ENCODE results near the gene AQP9.

Gene AQP9

DNA sequence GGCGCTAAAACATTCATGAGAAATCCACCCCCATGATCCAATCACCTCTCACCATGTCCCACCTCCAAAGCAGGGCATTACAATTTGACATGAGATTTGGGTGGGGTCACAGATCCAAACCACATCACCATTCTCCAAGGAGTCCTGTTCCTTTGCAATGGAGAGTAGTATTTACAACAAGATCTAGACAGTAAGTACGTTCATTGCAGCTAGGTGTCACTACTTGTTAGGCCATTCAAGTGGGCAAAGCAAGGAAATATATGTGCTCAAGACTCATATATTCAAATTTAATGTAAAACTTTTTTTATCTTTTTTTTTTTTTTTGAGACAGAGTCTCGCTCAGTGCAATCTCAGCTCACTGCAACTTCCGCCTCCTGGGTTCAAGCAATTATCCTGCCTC lies 79.3 kb downstream of the AQP9 start:
- Histone ChIP-seq H2BK5ac (ENCODE audit: low read length) (no peak overlapping the region), H2AFZ (ENCODE audit: low read length) (no peak overlapping the region), H3K4me2 (ENCODE audit: insufficient read depth, low read length, poor library complexity, severe bottlenecking) (no peak overlapping the region), H2BK15ac (ENCODE audit: low read length) (no peak overlapping the region), H3K23ac (ENCODE audit: low read depth, low read length, poor library complexity) (no peak overlapping the region), H3K9ac (ENCODE audit: low read depth, low read length, poor library complexity) (no peak overlapping the region), H2AK5ac (ENCODE audit: low read depth, low read length) (no peak overlapping the region), H3K14ac (ENCODE audit: low read length) (no peak overlapping the region), H3K4me3 (ENCODE audit: low read length in 2 of 2) (no peak overlapping the region), H2BK120ac (ENCODE audit: low read depth, low read length) (no peak overlapping the region), H3K27me3 (ENCODE audit: control insufficient read depth in 3 of 3, insufficient read depth in 3 of 3, low read depth in 1 of 3, low read length in 3 of 3) (no peaks in the 10 kb centered on the region), H4K8ac (ENCODE audit: low read depth, low read length) (no peak overlapping the region), H3K4ac (ENCODE audit: low read length) (no peak overlapping the region), H3K27ac (replicated peaks; ENCODE audit: low read length) (no peak overlapping the region), H3K79me1 (ENCODE audit: low read depth, low read length) (no peaks in the 10 kb centered on the region), H3K4me1 (ENCODE audit: control insufficient read depth in 2 of 2, insufficient read depth in 1 of 2, low read depth in 1 of 2, low read length in 2 of 2) (peaks cover 0 to 1% of the 10 kb centered on the region in 2 donors), H2BK12ac (ENCODE audit: low read length) (no peak overlapping the region), H3K9me3 (replicated peaks in 1 of 2; ENCODE audit: control insufficient read depth in 2 of 2, insufficient read depth in 1 of 2, low read depth in 1 of 2, low read length in 2 of 2) (no peaks in the 10 kb centered on the region), H4K91ac (ENCODE audit: low read depth, low read length, poor library complexity) (no peak overlapping the region), H3K36me3 (replicated peaks in 1 of 2; ENCODE audit: control insufficient read depth in 2 of 2, insufficient read depth in 2 of 2, low read length in 2 of 2) (no peaks in the 10 kb centered on the region), H3K18ac (ENCODE audit: low read length) (no peak overlapping the region)
- DNase-seq (ENCODE audit: low spot score), result no peak
- WGBS, 2 donors (ENCODE audit: extremely low coverage in 2 of 2, insufficient read length in 2 of 2, insufficient replicate concordance in 1 of 2), result no CpG with 5 or more reads among the region's 4 CpGs

DNA sequence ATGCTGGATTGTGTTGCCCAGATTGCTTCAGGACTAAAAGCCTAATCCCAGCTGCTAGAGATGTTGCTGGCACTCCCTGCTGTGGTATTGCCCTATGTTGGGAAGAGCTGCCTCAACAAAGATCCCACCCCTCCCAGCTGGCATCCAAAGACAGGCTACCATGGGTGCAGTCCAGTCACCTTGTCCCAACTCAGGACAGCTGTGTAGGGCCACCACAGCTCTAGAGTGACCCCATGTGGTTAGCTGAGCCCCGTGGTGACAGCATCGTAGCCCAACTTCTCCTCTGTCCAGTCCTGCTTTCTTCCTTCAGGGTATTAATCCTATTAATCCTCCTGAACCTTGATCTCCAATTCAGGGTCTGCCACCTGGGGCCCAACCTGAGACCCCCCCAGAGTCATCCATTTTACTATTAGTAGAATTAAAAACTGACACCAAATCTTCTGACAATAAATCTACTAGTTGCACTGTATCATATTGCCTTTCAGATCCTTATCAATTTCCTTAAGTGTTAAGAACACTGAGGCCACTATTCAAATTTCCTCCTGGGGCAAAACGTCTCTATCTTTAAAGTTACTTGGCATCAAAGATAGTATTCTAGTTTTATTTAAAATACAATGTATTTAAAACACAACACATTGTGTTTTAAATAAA lies 83.5 kb downstream of the AQP9 start:
- H3K23ac ChIP-seq (ENCODE audit: low read depth, low read length, poor library complexity), result peak overlapping the region; percentile 43
- H2AFZ ChIP-seq (ENCODE audit: low read length), result no peak overlapping the region
- no peaks in the 10 kb centered on the region for H3K79me1 ChIP-seq (ENCODE audit: low read depth, low read length)
- no peak overlapping the region for H4K91ac ChIP-seq (ENCODE audit: low read depth, low read length, poor library complexity)
- H3K9ac ChIP-seq (ENCODE audit: low read depth, low read length, poor library complexity), result no peak overlapping the region
- H3K27ac ChIP-seq (replicated peaks; ENCODE audit: low read length), result no peak overlapping the region
- no peak overlapping the region for H2BK120ac ChIP-seq (ENCODE audit: low read depth, low read length)
- no peaks in the 10 kb centered on the region for H3K27me3 ChIP-seq (ENCODE audit: control insufficient read depth in 3 of 3, insufficient read depth in 3 of 3, low read depth in 1 of 3, low read length in 3 of 3)
- H4K8ac ChIP-seq (ENCODE audit: low read depth, low read length), result no peak overlapping the region
- no CpG with 5 or more reads among the region's 3 CpGs for WGBS, 2 donors (ENCODE audit: extremely low coverage in 2 of 2, insufficient read length in 2 of 2, insufficient replicate concordance in 1 of 2)
- DNase-seq (ENCODE audit: low spot score), result no peak
- H3K4me3 ChIP-seq (ENCODE audit: low read length in 2 of 2), result no peak overlapping the region
- H2BK15ac ChIP-seq (ENCODE audit: low read length), result no peak overlapping the region
- H3K36me3 ChIP-seq (replicated peaks in 1 of 2; ENCODE audit: control insufficient read depth in 2 of 2, insufficient read depth in 2 of 2, low read length in 2 of 2), result no peaks in the 10 kb centered on the region
- H3K4ac ChIP-seq (ENCODE audit: low read length), result no peak overlapping the region
- H2BK12ac ChIP-seq (ENCODE audit: low read length), result peak overlapping the region; percentile 16
- no peaks in the 10 kb centered on the region for H3K4me1 ChIP-seq (ENCODE audit: control insufficient read depth in 2 of 2, insufficient read depth in 1 of 2, low read depth in 1 of 2, low read length in 2 of 2)
- peak overlapping the region; percentile 57 for H3K18ac ChIP-seq (ENCODE audit: low read length)
- H3K4me2 ChIP-seq (ENCODE audit: insufficient read depth, low read length, poor library complexity, severe bottlenecking), result no peak overlapping the region
- no peak overlapping the region for H2BK5ac ChIP-seq (ENCODE audit: low read length)
- no peak overlapping the region for H2AK5ac ChIP-seq (ENCODE audit: low read depth, low read length)
- H3K9me3 ChIP-seq (replicated peaks in 1 of 2; ENCODE audit: control insufficient read depth in 2 of 2, insufficient read depth in 1 of 2, low read depth in 1 of 2, low read length in 2 of 2), result no peaks in the 10 kb centered on the region
- H3K14ac ChIP-seq (ENCODE audit: low read length), result no peak overlapping the region

DNA sequence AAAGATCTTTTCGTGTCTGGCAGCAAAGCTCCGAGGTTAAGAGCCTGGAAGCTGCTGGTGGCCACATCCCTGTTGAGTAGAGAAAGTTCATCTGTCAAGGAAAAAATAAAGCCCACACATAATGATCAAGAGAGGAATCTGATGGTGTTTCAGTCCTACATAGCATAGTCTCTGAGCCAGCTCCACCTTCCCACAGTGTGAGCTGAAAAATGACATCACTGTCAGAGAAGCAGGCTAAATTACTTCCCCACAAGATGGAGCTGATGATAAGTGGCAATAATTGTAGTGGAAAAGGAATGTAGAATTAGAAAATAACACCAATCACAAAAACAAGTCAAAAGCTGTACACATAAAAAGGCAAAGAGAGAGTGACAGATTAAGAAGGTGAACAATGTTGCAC lies 84.5 kb downstream of the AQP9 start:
- H3K79me1 ChIP-seq (ENCODE audit: low read depth, low read length), result no peaks in the 10 kb centered on the region
- no peak overlapping the region for H4K91ac ChIP-seq (ENCODE audit: low read depth, low read length, poor library complexity)
- no peak overlapping the region for H2AK5ac ChIP-seq (ENCODE audit: low read depth, low read length)
- no peak overlapping the region for H3K14ac ChIP-seq (ENCODE audit: low read length)
- H3K4ac ChIP-seq (ENCODE audit: low read length), result no peak overlapping the region
- H4K8ac ChIP-seq (ENCODE audit: low read depth, low read length), result no peak overlapping the region
- no peak overlapping the region for H3K23ac ChIP-seq (ENCODE audit: low read depth, low read length, poor library complexity)
- peak overlapping the region; percentile 4 for H2AFZ ChIP-seq (ENCODE audit: low read length)
- H3K27ac ChIP-seq (replicated peaks; ENCODE audit: low read length), result no peak overlapping the region
- H3K9ac ChIP-seq (ENCODE audit: low read depth, low read length, poor library complexity), result no peak overlapping the region
- H2BK12ac ChIP-seq (ENCODE audit: low read length), result no peak overlapping the region
- no peaks in the 10 kb centered on the region for H3K9me3 ChIP-seq (replicated peaks in 1 of 2; ENCODE audit: control insufficient read depth in 2 of 2, insufficient read depth in 1 of 2, low read depth in 1 of 2, low read length in 2 of 2)
- no peak overlapping the region for H2BK120ac ChIP-seq (ENCODE audit: low read depth, low read length)
- no peak overlapping the region for H3K18ac ChIP-seq (ENCODE audit: low read length)
- no peaks in the 10 kb centered on the region for H3K36me3 ChIP-seq (replicated peaks in 1 of 2; ENCODE audit: control insufficient read depth in 2 of 2, insufficient read depth in 2 of 2, low read length in 2 of 2)
- no CpG with 5 or more reads among the region's 2 CpGs for WGBS, 2 donors (ENCODE audit: extremely low coverage in 2 of 2, insufficient read length in 2 of 2, insufficient replicate concordance in 1 of 2)
- no peak overlapping the region for H2BK5ac ChIP-seq (ENCODE audit: low read length)
- H3K4me1 ChIP-seq (ENCODE audit: control insufficient read depth in 2 of 2, insufficient read depth in 1 of 2, low read depth in 1 of 2, low read length in 2 of 2), result no peaks in the 10 kb centered on the region
- no peak overlapping the region for H2BK15ac ChIP-seq (ENCODE audit: low read length)
- H3K4me3 ChIP-seq (ENCODE audit: low read length in 2 of 2), result no peak overlapping the region
- H3K4me2 ChIP-seq (ENCODE audit: insufficient read depth, low read length, poor library complexity, severe bottlenecking), result no peak overlapping the region
- H3K27me3 ChIP-seq (ENCODE audit: control insufficient read depth in 3 of 3, insufficient read depth in 3 of 3, low read depth in 1 of 3, low read length in 3 of 3), result no peaks in the 10 kb centered on the region
- DNase-seq (ENCODE audit: low spot score), result no peak

DNA sequence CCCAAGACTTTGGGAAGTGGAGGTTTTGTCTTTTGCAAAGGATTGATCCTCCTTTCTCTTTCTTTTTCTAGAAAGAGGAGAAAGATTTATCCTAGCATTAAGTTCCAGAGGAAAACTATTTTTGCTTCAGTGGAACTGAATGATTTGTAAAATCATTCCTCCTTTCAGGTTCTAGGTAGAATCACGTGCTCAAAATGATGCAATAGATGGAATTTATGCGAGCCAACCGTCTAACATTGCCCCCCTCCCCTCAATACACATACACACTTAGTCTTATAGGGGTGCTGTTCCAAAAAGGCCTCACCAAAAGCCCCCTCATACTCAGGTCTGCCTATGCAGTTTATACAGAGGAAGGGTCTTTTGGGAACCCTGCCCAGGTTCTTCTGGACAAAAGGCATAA lies 85.3 kb downstream of the AQP9 start:
- Histone ChIP-seq H3K4me2 (ENCODE audit: insufficient read depth, low read length, poor library complexity, severe bottlenecking) (no peak overlapping the region), H3K36me3 (replicated peaks in 1 of 2; ENCODE audit: control insufficient read depth in 2 of 2, insufficient read depth in 2 of 2, low read length in 2 of 2) (no peaks in the 10 kb centered on the region), H3K9ac (ENCODE audit: low read depth, low read length, poor library complexity) (no peak overlapping the region), H3K79me1 (ENCODE audit: low read depth, low read length) (no peaks in the 10 kb centered on the region), H3K27ac (replicated peaks; ENCODE audit: low read length) (no peak overlapping the region), H3K14ac (ENCODE audit: low read length) (no peak overlapping the region), H2BK12ac (ENCODE audit: low read length) (no peak overlapping the region), H2BK5ac (ENCODE audit: low read length) (no peak overlapping the region), H4K8ac (ENCODE audit: low read depth, low read length) (no peak overlapping the region), H2AFZ (ENCODE audit: low read length) (peak overlapping the region; percentile 4), H2BK120ac (ENCODE audit: low read depth, low read length) (no peak overlapping the region), H2BK15ac (ENCODE audit: low read length) (no peak overlapping the region), H3K27me3 (ENCODE audit: control insufficient read depth in 3 of 3, insufficient read depth in 3 of 3, low read depth in 1 of 3, low read length in 3 of 3) (no peaks in the 10 kb centered on the region), H4K91ac (ENCODE audit: low read depth, low read length, poor library complexity) (no peak overlapping the region), H2AK5ac (ENCODE audit: low read depth, low read length) (no peak overlapping the region), H3K18ac (ENCODE audit: low read length) (no peak overlapping the region), H3K4me1 (ENCODE audit: control insufficient read depth in 2 of 2, insufficient read depth in 1 of 2, low read depth in 1 of 2, low read length in 2 of 2) (no peaks in the 10 kb centered on the region), H3K4me3 (ENCODE audit: low read length in 2 of 2) (no peak overlapping the region), H3K9me3 (replicated peaks in 1 of 2; ENCODE audit: control insufficient read depth in 2 of 2, insufficient read depth in 1 of 2, low read depth in 1 of 2, low read length in 2 of 2) (no peaks in the 10 kb centered on the region), H3K4ac (ENCODE audit: low read length) (no peak overlapping the region), H3K23ac (ENCODE audit: low read depth, low read length, poor library complexity) (no peak overlapping the region)
- WGBS, 2 donors (ENCODE audit: extremely low coverage in 2 of 2, insufficient read length in 2 of 2, insufficient replicate concordance in 1 of 2), result no CpG with 5 or more reads among the region's 3 CpGs
- no peak for DNase-seq (ENCODE audit: low spot score)

Data from neuronal stem cell (in vitro differentiated cells).